Transverse colon (tissue), 4 donors: ENCODE measurements around the gene RUBCNL. TPM values are rescaled to one million over a fixed set of nuclear protein-coding genes. Genes with fewer than 3 reads are reported as not detected.

ENCODE experiments used
- DNase-seq: peaks from one replicate; pipeline ENCODE4 v3.0.0-alpha.2; 2019
- H3K27ac ChIP-seq, 4 donors: fragments of 200-600 bp; sonication (generic); 2 replicates each; pipeline ENCODE4 v1.5.1; 2016 to 2018; ENCODE audit warnings: inconsistent platforms in 4 of 4
- H3K27me3 ChIP-seq: fragments of 200-600 bp; sonication (generic); 2 replicates; pipeline ENCODE4 v1.5.1; 2017; ENCODE audit warnings: inconsistent platforms
- H3K36me3 ChIP-seq, 4 donors: fragments of 200-600 bp; sonication (generic); 2 replicates each; pipeline ENCODE4 v1.5.1; 2017 to 2019; ENCODE audit warnings: inconsistent platforms in 4 of 4
- H3K4me1 ChIP-seq, 4 donors: fragments of 200-600 bp; sonication (generic); 2 replicates each; pipeline ENCODE4 v1.5.1; 2017 to 2020; ENCODE audit warnings: inconsistent platforms in 4 of 4
- H3K4me3 ChIP-seq, 4 donors: fragments of 200-600 bp; sonication (generic); 1 replicate in 1 of 4; 2 replicates in 3 of 4; pipeline versions ENCODE4 v1.5.1 to v1.6.1; 2017 to 2019; ENCODE audit warnings: inconsistent platforms in 4 of 4
- H3K9me3 ChIP-seq, 2 donors: fragments of 200-600 bp; sonication (generic); 2 replicates each; pipeline ENCODE4 v1.5.1; 2017 to 2019; ENCODE audit warnings: inconsistent platforms in 2 of 2
- CTCF ChIP-seq, 5 experiments: fragments of 200-600 bp in 3 of 5; fragments of 450-650 bp in 2 of 5; sonication (generic) in 3 of 5; IDR thresholded peaks; 1 replicate in 2 of 5; 2 replicates in 3 of 5; pipeline ENCODE4 v1.5.1; 2016 to 2017; ENCODE audit warnings: antibody characterized with exemption in 5 of 5, inconsistent platforms in 3 of 5, mild to moderate bottlenecking in 2 of 5, moderate library complexity in 1 of 5
- EP300 ChIP-seq: sonication (generic); formaldehyde crosslinking; IDR thresholded peaks from one replicate; pipeline ENCODE4 v1.6.1; 2017; ENCODE audit warnings: antibody characterized with exemption, low read depth
- POLR2A ChIP-seq: fragments of 450-650 bp; IDR thresholded peaks from one replicate; pipeline ENCODE4 v1.6.1; 2016; ENCODE audit warnings: antibody characterized with exemption, mild to moderate bottlenecking, moderate library complexity
- POLR2AphosphoS5 ChIP-seq, 3 donors: sonication (generic); formaldehyde crosslinking; IDR thresholded peaks; one replicate each; pipeline ENCODE4 v1.6.1; 2016; ENCODE audit warnings: antibody characterized with exemption in 3 of 3
- WGBS, 2 donors: methylation state at CpG; one replicate each; pipeline ENCODE4 v1.1.5; 2018; ENCODE audit warnings: low coverage in 1 of 2; 5-methylcytosine and 5-hydroxymethylcytosine counted together
- in situ Hi-C, 4 donors: fragments of 200-750 bp; cut with MboI; loops; one replicate each; pipeline versions ENCODE4 v1.15.0 to v1.15.1; 2017; ENCODE audit warnings: low sequenced_read_pairs in 3 of 4, low pct_ligation_motif_present in 1 of 4, low pct_unique_long_range_greater_than_20kb in 1 of 4
- intact Hi-C: fragments of 100-400 bp; cut with DNase I; formaldehyde crosslinking; loops from one replicate; pipeline ENCODE4 v1.15.1; 2023; ENCODE audit warnings: low total_unique reads
- total RNA-seq, 4 donors: library from RNA; depleted of rRNA; stranded (reverse); fragments of >200 nt; gene quantifications; one replicate each; pipeline ENCODE4 v1.1.0, GENCODE V29; 2016

The RUBCNL gene
- total RNA-seq, 4 donors from 2014 or later, result 2.8 to 27.2 (median 14.2) TPM

GRCh38 chr13:46361276-46361934 lies 25.6 kb downstream of the RUBCNL start:
- Histone ChIP-seq H3K27me3 (no peaks in the 10 kb centered on the region), H3K4me1 (no peaks in the 10 kb centered on the region), H3K4me3 (no peak overlapping the region), H3K36me3 (no peaks in the 10 kb centered on the region), H3K9me3 (no peaks in the 10 kb centered on the region), H3K27ac (no peak overlapping the region)
- in situ Hi-C loops (no loop called here), intact Hi-C loops (no loop called here)
- whole genome bisulfite sequencing, 2 donors, result 84 to 96% methylated on average over 5 to 7 of the region's 7 CpGs
- DNase-seq, result no peak
- TF ChIP-seq POLR2AphosphoS5 (IDR thresholded peaks at IDR 0.05) (no peak), POLR2A (no peak), EP300 (no peak), CTCF (IDR thresholded peaks at IDR 0.05) (no peak)

GRCh38 chr13:46360604-46361003 lies 26.4 kb downstream of the RUBCNL start:
- TF ChIP-seq CTCF (IDR thresholded peaks at IDR 0.05), result no peak
- Histone ChIP-seq H3K9me3 (no peaks in the 10 kb centered on the region), H3K27ac (no peak overlapping the region), H3K4me1 (no peaks in the 10 kb centered on the region), H3K27me3 (no peaks in the 10 kb centered on the region), H3K36me3 (no peaks in the 10 kb centered on the region), H3K4me3 (no peak overlapping the region)
- intact Hi-C loops, result no loop called here
- 86 to 95% methylated on average over 1 to 3 of the region's 3 CpGs for WGBS, 2 donors
- DNase-seq, result no peak
- in situ Hi-C loops, result no loop called here

GRCh38 chr13:46359714-46360113 lies 27.3 kb downstream of the RUBCNL start:
- WGBS, 2 donors, result 85% methylated on average over 1 of the region's 1 CpG; no CpG with 5 or more reads in 1 of the 2 donors
- H3K27ac ChIP-seq, result no peak overlapping the region
- intact Hi-C loops (no loop called here), in situ Hi-C loops (no loop called here)
- no peaks in the 10 kb centered on the region for H3K9me3 ChIP-seq
- no peaks in the 10 kb centered on the region for H3K27me3 ChIP-seq
- H3K4me1 ChIP-seq, result no peaks in the 10 kb centered on the region
- no peaks in the 10 kb centered on the region for H3K36me3 ChIP-seq
- no peak for DNase-seq
- H3K4me3 ChIP-seq, result no peak overlapping the region
- TF ChIP-seq POLR2AphosphoS5 (IDR thresholded peaks at IDR 0.05), result no peak
- TF ChIP-seq POLR2A, result no peak
- no peak for TF ChIP-seq EP300
- TF ChIP-seq CTCF (IDR thresholded peaks at IDR 0.05), result no peak

GRCh38 chr13:46355901-46356590 lies 31.0 kb downstream of the RUBCNL start:
- in situ Hi-C loops, result no loop called here
- Histone ChIP-seq H3K27ac (no peak overlapping the region), H3K4me1 (no peaks in the 10 kb centered on the region), H3K9me3 (no peaks in the 10 kb centered on the region), H3K27me3 (no peaks in the 10 kb centered on the region), H3K36me3 (no peaks in the 10 kb centered on the region), H3K4me3 (no peak overlapping the region)
- DNase-seq, result no peak
- TF ChIP-seq POLR2AphosphoS5 (IDR thresholded peaks at IDR 0.05) (no peak), EP300 (no peak), CTCF (IDR thresholded peaks at IDR 0.05) (no peak), POLR2A (no peak)
- WGBS, 2 donors, result 91 to 97% methylated on average over 4 to 11 of the region's 11 CpGs
- intact Hi-C loops, result no loop called here
